NCI-H460 (cell line): ENCODE data around the gene ATE1. TPM values are rescaled to one million over a fixed set of nuclear protein-coding genes. Genes with fewer than 3 reads are reported as not detected.
"Not testable (repeated sequence)": the region's sequence is repeated elsewhere in the genome, so short reads cannot be mapped to it uniquely, and the experiment has no call there.

Source experiments
- DNase-seq: peaks from one replicate; pipeline ENCODE4 v3.0.0-alpha.2; 2016; ENCODE audit warnings: low read depth; ENCODE audit errors: extremely low read depth
- total RNA-seq: library from RNA; depleted of rRNA; stranded (reverse); fragments of >200 nt; shearing (Covaris generic); gene quantifications from 2 replicates; pipeline ENCODE4 v1.2.3, GENCODE V29; 2014

ATE1 gene
- total RNA-seq, 1 experiment from 2014 or later: 48.3 TPM

- DNase-seq: not testable (repeated sequence)
Measured at GRCh38 chr10:121930268-121931085, 2.6 kb upstream of the ATE1 start.

GRCh38 chr10:121929585-121930267, 1.9 kb upstream of the ATE1 start:
- DNase-seq: not testable (repeated sequence)

GRCh38 chr10:121928528-121928884, 675 bp upstream of the ATE1 start:
- DNase-seq: peak; percentile 17

GRCh38 chr10:121927318-121927840, 452 bp downstream of the ATE1 start:
- DNase-seq: peak; percentile 40

GRCh38 chr10:121926671-121927317, 1.0 kb downstream of the ATE1 start:
- DNase-seq: peak; percentile 33

- DNase-seq: no peak
Measured at GRCh38 chr10:121926157-121926556, 1.7 kb downstream of the ATE1 start.

GRCh38 chr10:121921238-121921931, 6.4 kb downstream of the ATE1 start:
- DNase-seq: no peak

GRCh38 chr10:121919666-121920065, 8.2 kb downstream of the ATE1 start:
- no peak for DNase-seq

- DNase-seq: not testable (repeated sequence)
Measured at GRCh38 chr10:121918800-121919199, 9.0 kb downstream of the ATE1 start.

GRCh38 chr10:121914661-121915060, 13.2 kb downstream of the ATE1 start:
- DNase-seq: no peak

- no peak for DNase-seq
Measured at GRCh38 chr10:121911421-121911697, 16.5 kb downstream of the ATE1 start.

- DNase-seq: peak; percentile 59
Measured at GRCh38 chr10:121910673-121911420, 17.0 kb downstream of the ATE1 start.

- no peak for DNase-seq
Measured at GRCh38 chr10:121904888-121905287, 22.9 kb downstream of the ATE1 start.

- peak; percentile 67 for DNase-seq
Measured at GRCh38 chr10:121900443-121901174, 27.2 kb downstream of the ATE1 start.

- no peak for DNase-seq
Measured at GRCh38 chr10:121899727-121900126, 28.1 kb downstream of the ATE1 start.

- DNase-seq: no peak
Measured at GRCh38 chr10:121891103-121891502, 36.7 kb downstream of the ATE1 start.

GRCh38 chr10:121889212-121889611, 38.6 kb downstream of the ATE1 start:
- no peak for DNase-seq

- peak; percentile 53 for DNase-seq
Measured at GRCh38 chr10:121886997-121887622, 40.7 kb downstream of the ATE1 start.

GRCh38 chr10:121886181-121886580, 41.6 kb downstream of the ATE1 start:
- DNase-seq: no peak
